Measurements from ENCODE around the gene DENND5A. TPM values are rescaled to one million over a fixed set of nuclear protein-coding genes. Genes with fewer than 3 reads are reported as not detected.

DENND5A gene
- polyA plus RNA-seq, 1 experiment = 289 TPM

DNA sequence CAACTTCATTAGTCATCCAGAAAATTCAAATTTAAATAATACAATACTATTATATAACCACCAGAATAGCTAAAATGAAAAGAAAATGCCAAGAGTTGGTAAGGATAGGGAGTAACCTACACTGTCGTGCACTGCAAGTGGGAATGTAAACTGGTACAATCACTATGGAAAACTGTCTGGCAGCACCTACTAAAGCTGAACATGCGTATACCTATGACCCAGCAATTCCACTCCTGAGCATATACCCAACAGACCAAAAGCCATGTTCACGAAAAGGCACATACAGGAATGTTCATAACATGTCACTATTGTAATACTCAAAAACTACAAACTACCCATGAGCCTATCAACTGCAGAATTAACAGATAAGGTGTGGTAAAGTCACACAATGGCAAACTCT lies 32.7 kb downstream of the DENND5A start:
- ChIA-PET POLR2A (no interaction called here), CTCF (no interaction called here)
- Histone ChIP-seq H3K4me3 (ENCODE audit: low read depth, low read length) (no peak overlapping the region), H3K27me3 (ENCODE audit: control insufficient read depth, insufficient read depth, low read length) (no peaks in the 10 kb centered on the region), H3K36me3 (ENCODE audit: control insufficient read depth, insufficient read depth, low read length) (no peaks in the 10 kb centered on the region)
- no peak for DNase-seq (ENCODE audit: low read depth)
- TF ChIP-seq, protein P1, sequence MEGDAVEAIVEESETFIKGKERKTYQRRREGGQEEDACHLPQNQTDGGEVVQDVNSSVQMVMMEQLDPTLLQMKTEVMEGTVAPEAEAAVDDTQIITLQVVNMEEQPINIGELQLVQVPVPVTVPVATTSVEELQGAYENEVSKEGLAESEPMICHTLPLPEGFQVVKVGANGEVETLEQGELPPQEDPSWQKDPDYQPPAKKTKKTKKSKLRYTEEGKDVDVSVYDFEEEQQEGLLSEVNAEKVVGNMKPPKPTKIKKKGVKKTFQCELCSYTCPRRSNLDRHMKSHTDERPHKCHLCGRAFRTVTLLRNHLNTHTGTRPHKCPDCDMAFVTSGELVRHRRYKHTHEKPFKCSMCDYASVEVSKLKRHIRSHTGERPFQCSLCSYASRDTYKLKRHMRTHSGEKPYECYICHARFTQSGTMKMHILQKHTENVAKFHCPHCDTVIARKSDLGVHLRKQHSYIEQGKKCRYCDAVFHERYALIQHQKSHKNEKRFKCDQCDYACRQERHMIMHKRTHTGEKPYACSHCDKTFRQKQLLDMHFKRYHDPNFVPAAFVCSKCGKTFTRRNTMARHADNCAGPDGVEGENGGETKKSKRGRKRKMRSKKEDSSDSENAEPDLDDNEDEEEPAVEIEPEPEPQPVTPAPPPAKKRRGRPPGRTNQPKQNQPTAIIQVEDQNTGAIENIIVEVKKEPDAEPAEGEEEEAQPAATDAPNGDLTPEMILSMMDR (IDR thresholded peaks at IDR 0.05; ENCODE audit: insufficient read depth, low read depth, low read length) = no peak

DNA sequence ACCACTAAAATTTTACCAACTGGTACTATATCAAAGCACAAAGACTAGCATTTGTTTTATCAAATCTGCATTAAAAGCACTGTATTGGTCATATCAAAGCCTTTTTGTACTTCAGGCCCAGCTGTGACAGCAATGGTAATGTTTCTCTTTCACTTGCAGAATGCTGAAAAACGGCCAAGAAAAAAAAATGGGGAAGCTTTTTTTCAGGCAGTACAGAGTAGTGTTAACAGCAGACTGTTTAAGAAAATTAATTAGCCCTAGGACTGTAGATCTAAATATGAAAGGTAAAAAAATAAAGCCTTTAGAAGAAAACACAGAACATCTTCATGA lies 33.3 kb downstream of the DENND5A start:
- CTCF ChIA-PET = interaction anchor here (0.6 kb wide), 1 partner anchor 249 kb away, joined by 5 read pairs; no protein-coding TSS in a partner anchor
- no peak for DNase-seq (ENCODE audit: low read depth)
- Histone ChIP-seq H3K27me3 (ENCODE audit: control insufficient read depth, insufficient read depth, low read length) (no peaks in the 10 kb centered on the region), H3K36me3 (ENCODE audit: control insufficient read depth, insufficient read depth, low read length) (no peaks in the 10 kb centered on the region), H3K4me3 (ENCODE audit: low read depth, low read length) (no peak overlapping the region)
- POLR2A ChIA-PET = no interaction called here
- TF ChIP-seq, protein P1 (IDR thresholded peaks at IDR 0.05; ENCODE audit: insufficient read depth, low read depth, low read length) = no peak

DNA sequence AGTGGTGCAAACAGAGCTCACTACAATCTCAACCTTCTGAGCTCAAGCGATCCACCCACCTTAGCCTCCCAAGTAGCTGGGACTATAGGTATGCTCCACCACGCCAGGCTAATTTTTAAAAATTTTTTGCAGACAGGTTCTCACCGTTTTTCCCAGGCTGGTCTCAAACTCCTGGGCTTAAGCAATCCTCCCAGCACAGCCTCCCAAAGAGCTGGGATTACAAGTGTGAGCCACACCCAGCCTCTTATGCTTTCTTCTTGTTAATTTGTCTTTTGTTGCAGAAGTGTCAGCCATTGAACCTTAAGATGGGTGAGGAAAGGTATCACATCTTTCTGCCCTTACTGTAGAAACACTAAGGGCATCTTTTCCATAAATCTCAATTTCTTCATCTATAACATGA lies 34.9 kb downstream of the DENND5A start:
- ChIA-PET CTCF (interaction anchor here (1.3 kb wide), 1 partner anchor 19 kb away, joined by 3 read pairs; no protein-coding TSS in a partner anchor), POLR2A (no interaction called here)
- H3K4me3 ChIP-seq (ENCODE audit: low read depth, low read length) = no peak overlapping the region
- no peaks in the 10 kb centered on the region for H3K36me3 ChIP-seq (ENCODE audit: control insufficient read depth, insufficient read depth, low read length)
- no peak for DNase-seq (ENCODE audit: low read depth)
- no peaks in the 10 kb centered on the region for H3K27me3 ChIP-seq (ENCODE audit: control insufficient read depth, insufficient read depth, low read length)
- TF ChIP-seq, protein P1 (IDR thresholded peaks at IDR 0.05; ENCODE audit: insufficient read depth, low read depth, low read length) = no peak

DNA sequence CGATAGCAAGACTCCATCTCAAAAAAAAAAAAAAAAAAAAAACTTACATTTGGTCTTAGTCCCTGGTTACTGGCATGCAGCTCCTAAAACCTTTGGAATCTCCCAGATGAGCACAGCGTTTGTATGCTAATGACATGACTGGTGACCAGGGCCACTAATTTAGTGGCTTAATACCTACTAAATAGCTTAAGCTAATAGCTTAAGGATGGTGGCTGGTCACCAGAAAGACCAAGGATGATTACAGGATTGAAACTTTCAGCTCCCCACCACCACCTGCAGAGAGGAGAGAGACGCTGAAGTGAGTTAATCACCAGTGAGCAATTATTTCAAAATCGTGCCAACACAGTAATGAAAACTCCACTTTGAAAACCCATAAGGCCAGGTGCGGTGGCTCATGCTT lies 37.1 kb downstream of the DENND5A start:
- H3K27me3 ChIP-seq (ENCODE audit: control insufficient read depth, insufficient read depth, low read length) = no peaks in the 10 kb centered on the region
- H3K4me3 ChIP-seq (ENCODE audit: low read depth, low read length) = no peak overlapping the region
- DNase-seq (ENCODE audit: low read depth) = no peak
- H3K36me3 ChIP-seq (ENCODE audit: control insufficient read depth, insufficient read depth, low read length) = no peaks in the 10 kb centered on the region
- TF ChIP-seq, protein P1 (IDR thresholded peaks at IDR 0.05; ENCODE audit: insufficient read depth, low read depth, low read length) = no peak
- ChIA-PET POLR2A (no interaction called here), CTCF (interaction anchor here (0.9 kb wide), 1 partner anchor 11 kb away, joined by 3 read pairs; no protein-coding TSS in a partner anchor)

DNA sequence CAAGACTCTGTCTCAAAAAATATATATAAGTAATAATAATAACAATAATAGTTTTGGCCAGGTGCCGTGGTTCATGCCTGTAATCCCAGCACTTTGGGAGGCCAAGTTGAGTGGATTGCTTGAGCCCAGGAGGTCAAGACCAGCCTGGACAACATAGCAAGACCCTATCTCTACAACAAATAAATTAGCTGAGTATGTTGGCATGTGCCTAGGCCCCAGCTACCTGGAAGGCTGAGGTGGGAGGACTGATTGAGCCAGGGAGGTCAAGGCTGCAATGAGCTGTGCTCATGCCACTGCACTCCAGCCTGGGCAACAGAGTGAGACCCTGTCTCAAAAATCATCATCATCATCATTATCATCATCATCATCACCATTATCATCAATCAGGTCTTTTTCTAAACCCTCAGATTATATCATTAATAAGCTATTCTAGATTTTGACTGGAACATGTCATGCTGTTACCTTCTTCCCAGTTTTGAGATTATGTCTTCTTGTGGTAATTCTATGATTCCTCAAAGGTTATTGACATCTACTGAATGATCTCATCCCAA lies 39.3 kb downstream of the DENND5A start:
- Histone ChIP-seq H3K4me3 (ENCODE audit: low read depth, low read length) (no peak overlapping the region), H3K36me3 (ENCODE audit: control insufficient read depth, insufficient read depth, low read length) (no peaks in the 10 kb centered on the region), H3K27me3 (ENCODE audit: control insufficient read depth, insufficient read depth, low read length) (no peaks in the 10 kb centered on the region)
- POLR2A ChIA-PET = no interaction called here
- TF ChIP-seq, protein P1 (IDR thresholded peaks at IDR 0.05; ENCODE audit: insufficient read depth, low read depth, low read length) = no peak
- no peak for DNase-seq (ENCODE audit: low read depth)
- CTCF ChIA-PET = no interaction called here

All from BJ (cell line).